ENCODE measurements around the gene SMPD3.

The SMPD3 gene

DNA sequence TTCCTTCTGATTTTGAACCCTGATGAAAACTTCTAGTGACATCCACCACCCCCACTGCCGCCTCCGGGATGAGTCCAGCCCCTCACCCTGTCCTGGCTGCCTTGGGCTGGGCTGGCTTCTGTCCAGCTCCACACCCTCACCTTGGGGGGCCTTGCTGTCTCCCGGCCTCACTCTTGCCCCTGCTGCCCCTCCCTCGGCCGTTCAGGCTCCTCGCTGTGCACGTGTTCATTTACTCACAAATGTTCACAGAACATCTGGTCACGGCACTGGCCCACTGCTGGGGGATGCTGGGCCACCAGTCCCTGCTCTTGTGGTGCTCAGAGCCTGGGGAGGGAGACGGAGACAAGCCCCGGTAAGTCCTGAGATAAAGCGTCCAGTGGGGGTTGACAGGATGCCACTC lies 96.8 kb downstream of the SMPD3 start:
- no peak for DNase-seq

DNA sequence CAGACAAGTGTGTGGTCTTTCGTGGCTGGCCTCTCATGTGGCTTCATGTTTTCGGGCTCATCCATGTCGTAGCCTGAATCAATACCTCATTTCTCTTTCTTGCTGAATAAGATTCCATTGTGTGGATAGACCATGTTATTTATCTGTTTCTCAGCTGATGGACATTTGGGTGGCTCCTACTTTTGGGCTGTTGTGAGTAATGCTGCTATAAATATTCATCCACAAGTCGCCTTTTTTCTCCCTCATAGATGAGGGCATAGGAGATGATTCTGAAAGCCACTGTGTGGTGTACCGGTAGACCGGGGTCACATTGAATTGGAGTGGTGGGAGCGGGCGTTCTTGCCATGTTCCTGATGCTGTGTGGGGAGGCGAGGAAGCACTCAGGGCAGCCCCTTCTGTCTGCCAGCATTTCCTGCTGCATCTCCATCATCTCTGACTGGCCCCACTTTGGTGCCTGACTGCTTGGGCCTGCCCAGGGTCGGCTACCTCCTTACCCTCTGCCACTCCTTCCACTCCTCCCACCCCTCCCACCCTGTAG lies 97.4 kb downstream of the SMPD3 start:
- no peak for DNase-seq

DNA sequence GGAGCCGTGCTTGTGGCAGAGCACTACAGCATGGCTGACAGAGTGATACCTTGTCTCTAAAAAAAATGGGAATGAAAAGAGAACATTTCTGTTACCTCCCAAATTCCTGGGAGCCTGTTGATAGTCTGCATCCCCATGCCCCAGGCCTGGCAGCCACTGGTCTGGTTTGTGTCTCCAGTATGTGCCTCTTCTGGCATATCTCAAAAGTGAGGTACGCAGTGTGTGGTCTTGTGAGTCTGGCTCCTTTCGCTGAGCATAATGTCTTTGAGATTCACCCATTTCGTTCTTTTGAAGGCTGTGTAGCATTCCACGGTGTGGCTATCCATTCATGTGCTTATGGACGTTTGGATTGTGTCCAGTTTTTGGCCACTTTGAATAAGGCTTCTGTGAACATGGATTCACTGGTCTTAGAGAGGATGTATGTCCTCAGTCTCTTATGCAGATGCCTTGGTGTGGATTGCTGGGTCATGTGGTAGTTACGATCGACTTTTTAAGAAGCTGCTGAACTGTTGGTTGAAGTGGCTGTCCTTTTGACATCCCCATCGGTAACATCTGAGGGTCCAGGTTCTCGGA lies 98.4 kb downstream of the SMPD3 start:
- no peak for DNase-seq

DNA sequence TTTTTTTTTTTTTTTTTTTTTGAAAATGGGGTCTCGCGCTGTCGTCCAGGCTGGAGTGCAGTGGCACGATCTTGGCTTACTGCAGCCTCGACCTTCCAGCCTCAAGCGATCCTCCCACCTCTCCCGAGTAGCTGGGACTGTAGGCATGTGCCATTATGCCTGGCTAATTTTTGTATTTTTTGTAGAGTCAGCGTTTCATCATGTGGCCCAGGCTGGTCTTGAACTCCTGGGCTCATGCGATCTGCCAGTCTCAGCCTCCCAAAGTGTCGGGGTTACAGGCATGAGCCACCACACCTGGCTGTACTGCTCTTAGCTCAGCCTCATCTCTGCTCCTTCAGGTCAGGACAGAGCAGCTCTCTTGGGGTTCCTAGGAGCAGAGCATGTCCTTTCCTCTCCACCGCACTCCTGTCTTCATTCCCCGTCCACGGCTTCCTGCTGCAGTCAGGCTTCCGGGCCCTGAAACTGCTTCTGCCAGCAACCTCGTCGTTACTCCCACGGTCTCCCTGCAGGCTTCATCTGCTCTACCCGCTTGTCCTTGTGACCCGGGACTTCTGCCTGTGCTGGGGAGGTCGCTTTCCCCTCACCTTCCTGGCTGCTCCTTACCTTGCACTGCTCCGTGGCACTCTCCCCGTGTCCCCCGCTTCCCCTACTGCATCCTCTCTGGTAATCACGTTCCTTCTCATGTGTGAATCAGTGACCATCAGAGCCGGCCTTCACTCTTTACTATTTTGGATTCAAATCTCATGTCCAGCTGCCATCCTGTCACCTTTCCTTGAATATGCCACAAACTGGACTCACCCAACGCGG lies 99.5 kb downstream of the SMPD3 start:
- no peak for DNase-seq

DNA sequence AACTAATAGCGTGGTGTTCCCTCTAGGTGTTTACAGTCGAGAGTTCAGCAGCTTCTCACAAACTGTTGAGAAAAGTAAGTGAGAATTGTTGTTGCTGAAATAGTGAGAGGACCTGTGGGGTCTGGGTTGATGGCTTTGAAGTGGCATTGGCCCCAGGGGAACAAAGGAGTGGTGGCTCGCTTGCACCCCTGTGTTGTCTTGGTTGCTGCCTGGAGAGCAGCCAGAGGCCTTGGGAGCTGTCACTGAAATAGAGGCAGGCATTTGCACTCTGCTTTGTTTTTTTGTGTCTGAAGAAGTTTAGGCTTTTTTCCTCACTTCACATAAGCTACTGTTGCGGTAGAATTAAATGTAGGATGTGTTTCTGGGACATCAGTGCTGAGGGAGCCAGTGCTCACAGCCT lies 100.7 kb downstream of the SMPD3 start:
- DNase-seq, result no peak

DNA sequence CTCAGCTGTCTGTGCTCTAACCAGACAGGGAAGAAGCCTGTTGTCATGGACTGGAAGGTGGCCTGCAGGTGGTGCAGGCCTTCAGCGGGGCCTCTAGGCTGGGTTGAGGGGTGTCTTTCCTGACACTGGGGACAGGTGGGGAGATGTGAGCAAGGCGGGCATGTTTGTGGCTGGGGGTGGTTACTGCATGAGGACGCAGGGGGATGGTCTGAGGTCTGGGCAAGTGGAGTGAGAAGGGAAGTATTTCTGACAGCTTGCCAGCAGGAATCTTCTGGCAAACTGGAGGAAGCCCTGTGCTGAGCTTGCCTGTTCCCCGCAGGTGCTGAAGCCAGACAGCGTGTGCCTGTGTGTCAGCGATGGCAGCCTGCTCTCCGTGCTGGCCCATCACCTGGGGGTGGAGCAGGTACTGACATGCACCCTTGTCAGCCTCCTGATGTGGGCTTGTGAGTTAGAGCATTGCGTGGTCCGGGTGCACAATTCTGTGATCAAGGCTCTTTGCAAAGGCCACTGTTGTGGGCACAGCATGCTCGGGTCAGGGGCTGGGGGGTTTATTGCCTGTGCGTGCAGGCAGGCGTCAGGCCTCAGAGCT lies 101.3 kb downstream of the SMPD3 start:
- DNase-seq, result no peak

DNA sequence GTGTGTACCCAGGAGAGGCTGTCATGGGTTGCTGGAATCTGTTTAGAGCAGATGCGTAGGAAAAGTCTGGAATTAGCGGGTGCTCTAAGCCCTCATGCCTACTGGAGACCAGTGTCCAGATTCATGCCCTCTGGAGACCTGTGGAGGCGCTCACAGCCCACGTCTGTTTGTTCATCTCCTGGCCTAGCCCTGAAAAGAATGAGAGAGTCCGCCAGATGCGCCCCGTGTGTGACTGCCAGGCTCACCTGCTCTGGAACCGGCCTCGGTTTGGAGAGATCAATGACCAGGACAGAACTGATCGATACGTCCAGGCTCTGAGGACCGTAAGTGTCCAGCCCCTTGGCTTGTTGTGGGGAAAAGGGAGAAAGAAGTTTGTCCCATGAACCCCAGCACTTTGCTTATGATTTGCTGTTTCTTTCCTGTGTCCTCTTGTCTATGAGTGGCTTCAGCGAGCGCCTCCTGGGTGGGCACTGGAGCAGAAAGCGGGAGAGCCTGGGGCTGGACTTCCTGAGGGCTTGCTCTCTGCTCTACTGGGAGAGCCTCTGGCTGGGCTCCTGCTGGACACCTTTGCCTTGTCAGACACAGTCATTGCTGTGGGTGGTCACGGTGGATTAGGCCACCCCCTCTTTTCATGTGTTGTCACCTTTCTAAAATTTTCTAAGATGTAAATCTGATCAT lies 102.2 kb downstream of the SMPD3 start:
- DNase-seq, result no peak

DNA sequence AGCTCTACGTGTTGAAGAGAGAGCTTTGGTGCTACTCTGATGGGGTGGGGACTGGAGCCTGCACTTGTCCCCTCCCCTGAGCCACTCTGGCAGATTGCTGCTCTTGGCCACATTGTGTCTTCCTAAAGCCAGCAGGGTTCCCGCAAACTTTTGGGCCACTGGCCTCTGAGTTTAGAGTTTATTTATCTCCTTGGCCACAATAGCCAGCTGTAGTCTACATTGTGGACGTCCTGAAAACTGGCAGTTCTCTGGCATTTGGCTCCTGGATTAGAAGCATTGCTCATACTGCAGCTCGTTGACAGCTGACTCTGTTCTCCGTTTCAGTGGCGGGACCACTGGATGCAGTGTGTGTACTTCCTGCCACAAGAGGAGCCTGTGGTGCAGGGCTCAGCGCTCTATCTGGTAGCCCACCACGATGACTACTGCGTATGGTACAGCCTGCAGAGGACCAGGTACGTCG lies 102.9 kb downstream of the SMPD3 start:
- no peak for DNase-seq

DNA sequence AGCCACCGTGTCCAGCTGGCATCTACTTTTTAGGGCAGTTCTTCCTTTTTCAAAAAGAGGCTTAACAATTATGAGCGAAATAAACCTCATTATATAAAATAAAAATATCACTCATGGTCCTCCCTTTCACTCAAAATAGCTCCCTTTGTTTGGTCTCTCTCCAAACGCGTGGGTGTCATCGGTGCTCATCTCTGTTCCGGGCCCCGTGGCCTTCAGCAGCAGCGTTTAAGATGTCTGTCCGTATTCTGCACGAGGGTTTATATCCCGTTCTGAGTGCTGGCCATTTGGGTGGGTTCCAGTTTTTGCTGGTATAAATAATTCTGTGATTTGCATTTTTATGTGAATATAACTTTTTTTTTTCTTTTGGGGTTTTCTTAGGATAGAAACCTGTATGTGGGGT lies 104.1 kb downstream of the SMPD3 start:
- no peak for DNase-seq

DNA sequence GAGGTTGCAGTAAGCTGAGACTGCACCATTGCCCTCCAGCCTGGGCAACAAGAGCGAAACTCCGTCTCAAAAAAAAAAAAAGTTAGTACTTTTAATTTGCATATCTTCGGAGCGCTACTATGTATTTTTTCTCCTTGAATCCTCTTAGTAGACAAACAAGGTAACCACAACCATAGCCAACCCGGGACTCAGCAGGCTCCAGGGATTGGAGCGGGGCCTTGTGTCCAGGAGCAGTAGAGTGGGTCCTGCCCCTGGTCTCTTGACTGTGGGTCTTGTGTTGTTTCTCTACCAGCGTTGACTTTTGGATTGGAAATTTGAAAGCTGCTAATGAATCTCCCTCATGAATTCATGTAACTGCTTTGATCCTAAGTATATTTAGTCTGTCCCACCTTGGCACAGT lies 105.2 kb downstream of the SMPD3 start:
- no peak for DNase-seq

DNA sequence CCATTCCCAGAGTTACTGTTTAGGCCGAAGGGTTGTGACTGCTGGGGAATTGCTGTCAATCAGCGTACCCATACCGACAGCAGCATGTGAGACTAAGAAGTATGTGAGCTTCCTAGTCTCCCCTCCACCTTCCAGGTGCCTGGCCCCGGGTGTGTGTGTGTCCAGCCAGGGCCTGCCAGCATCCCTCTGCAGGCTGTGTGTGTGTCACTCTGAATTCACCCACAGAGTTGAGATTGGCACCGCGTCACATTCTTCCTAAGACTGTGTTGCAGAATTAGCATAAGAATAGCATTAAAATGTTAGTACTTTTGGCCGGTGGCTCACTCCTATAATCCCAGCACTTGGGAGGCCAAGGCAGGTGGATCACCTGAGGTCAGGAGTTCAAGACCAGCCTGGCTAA lies 105.7 kb downstream of the SMPD3 start:
- no peak for DNase-seq

DNA sequence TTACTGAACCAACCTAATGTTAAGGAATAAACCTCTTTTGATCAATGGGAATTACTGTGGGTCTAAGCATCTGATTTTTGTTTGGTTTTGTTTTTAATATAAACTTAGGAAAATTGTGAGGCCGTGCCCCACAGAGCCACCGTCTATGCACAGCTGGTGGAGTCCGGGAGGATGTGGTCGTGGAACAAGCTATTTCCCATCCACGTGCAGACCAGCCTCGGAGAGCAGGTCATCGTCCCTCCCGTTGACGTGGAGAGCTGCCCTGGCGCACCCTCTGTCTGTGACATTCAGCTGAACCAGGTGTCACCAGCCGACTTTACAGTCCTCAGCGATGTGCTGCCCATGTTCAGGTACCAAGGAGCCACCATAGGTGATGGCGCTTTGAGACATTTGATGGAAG lies 109.1 kb downstream of the SMPD3 start:
- DNase-seq, result no peak

DNA sequence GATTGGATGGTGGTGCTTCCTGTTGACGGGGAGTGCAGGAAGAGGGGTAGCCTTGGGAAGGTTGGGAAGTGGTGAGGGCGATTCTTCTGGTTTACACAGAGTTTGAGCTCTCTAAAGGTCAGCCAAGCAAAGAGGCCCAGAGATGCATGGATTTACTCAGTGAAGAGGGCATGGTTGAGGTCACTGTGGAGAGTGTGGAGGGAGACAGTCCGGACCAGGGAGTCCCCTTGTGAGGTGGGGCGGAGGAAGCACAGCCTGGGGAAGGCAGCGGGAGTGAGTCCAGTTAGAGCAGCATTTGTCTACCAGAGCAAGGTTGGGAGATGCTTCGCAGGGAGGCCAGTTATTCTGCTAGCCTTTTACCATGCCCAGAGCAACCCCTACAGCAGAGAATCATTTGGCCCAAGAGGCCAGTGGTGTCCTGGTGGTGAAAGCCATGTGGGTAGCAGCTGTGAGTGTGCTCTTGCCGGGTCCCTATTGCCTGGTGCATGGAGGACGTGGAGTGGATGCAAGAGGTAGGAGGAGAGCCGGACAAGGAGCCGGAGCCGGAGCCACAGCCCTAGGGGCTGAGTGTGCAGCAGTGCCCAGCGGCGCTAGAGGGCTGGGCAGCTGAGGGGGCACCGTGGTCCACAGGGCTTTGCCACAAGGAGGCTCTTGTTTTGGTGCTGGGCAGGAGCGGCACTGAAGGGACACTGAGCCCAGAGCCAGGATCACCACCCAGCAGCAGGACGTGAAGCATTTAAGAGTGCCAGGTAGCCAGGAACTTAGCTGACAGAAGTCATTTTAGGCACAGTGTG lies 109.8 kb downstream of the SMPD3 start:
- no peak for DNase-seq

DNA sequence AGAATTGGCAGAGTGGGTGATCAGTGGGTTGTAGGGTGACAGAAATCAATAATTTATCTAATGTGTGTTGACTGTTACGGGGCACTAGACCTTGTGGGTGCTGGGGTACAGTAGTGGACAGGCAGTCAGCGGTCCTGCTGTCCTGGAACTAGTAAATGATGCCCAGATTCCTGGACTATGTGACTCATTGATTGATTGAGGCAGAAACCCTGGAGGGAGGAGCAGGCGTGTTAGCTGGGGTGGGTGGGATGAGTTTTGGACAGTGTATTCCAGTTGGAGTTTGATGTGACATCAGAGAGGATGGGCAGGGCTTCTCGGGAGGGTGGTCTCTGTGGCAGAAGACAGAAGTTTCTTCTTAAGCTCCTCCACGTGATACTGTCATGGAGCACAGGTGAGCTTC lies 113.1 kb downstream of the SMPD3 start:
- no peak for DNase-seq

DNA sequence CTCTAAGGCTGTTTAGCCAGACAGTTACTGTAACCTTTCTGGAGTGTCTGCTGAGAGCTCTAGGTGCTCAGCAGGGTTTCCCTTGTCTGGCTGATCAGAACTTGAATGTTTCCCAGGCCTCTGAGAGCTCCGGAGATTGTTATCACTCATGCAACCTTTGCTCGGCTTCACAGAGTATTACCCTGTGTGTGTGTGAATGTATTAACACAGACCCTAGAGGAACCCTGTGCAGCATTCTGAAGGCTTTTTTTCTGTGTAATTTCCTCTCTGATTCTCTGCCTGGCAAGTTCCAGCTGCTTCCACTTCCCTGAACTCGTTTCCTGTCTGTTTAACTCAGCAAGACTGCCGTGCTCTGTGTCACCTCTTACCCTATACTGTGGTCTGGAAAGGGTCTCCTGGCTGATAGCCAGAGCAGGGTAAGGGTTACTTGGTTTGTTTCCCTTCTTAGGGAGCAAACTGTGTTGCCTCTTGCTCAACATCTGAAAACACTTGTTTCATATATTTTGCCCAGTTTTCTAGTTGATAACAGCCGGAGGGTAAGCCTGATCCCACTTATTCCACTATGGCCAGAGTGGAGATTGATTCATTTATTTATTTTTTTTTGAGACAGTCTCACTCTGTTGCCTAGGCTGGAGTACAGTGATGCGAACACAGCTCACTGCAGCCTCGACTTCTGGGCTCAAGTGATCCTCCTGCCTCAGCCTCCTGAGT lies 115.7 kb downstream of the SMPD3 start:
- peak; percentile 5 to 98 for DNase-seq

DNA sequence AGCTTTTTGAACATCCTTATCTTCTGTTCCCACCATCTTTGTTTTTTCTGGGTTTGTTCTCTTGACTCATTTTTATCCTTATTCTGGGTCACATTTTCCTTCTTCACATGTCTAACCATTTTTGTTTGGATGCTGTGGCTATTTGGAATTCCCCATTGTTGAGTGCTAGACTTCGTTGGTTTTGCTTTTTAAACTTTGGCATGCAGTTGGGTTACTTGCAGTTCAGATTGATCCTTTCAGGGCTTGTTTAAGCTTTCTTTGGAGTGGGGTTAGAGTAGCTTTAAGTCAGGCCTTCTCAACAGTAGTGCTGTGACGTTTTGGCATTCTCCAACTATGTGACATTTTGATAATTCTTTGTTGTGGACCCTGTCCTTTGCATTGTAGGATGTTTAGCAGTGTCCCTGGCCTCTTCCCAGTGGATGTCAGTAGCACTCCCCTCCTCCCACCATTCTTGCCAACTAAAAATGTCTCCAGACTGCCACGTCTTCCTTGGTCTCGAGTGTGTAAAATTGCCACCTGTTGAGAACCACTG lies 116.4 kb downstream of the SMPD3 start:
- no peak for DNase-seq

DNA sequence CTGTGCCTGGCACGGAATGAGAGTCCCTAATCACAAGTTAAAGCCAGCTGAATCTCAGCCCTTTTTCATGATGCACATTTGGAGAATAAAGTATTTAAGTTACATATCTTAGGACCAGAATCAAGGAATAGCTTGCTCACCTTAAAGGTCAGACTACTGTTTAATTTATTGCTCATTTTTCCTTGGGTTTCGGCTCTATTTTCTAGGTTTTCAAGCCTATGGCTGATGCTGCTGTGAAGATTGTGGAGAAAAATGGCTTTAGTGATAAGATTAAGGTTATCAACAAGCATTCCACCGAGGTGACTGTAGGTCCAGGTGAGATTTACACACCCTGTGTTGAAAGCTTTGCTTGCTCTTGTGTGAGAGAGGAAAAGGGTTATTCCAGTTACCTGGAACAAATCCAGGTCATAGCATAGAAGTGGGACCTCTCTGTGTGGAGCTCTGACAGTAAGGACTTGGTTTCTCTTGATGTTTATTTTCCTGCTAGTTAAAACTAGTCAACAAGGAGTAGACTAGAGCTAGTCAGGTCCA lies 119.4 kb downstream of the SMPD3 start:
- no peak for DNase-seq

DNA sequence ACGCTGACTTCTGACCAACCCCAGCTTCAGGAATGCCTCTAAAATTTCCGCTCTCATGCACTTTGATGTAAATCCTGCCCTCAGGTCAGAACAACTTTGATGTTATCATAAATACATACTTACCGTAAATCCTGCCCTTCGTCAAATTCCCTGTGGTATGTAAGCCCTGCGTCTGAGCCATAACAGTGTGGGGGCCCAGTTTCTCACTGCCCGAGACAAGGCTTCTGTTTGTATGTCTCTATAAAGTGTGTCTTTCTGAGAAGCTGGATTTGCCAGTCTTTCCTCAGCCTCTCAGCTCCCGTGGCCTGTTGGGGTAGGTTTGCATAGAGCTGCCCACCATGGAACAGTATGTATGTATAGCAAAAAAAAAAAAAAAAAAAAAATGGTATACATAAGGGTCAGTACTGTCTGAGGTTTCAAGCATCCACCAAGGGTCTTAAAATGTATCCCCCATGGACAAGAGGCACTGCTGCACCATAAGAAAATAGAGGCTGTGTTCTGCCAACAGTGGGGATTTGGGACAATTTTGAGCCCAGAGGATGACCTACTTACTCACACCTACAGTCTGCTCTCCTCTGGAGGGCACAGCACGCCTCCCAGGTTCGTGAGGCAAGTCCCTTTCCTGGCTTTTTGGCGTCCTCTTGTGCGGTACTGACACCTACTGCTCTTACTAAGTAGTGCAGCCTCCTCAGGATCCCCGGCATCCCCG lies 120.0 kb downstream of the SMPD3 start:
- DNase-seq, result peak; percentile 31 to 75

DNA sequence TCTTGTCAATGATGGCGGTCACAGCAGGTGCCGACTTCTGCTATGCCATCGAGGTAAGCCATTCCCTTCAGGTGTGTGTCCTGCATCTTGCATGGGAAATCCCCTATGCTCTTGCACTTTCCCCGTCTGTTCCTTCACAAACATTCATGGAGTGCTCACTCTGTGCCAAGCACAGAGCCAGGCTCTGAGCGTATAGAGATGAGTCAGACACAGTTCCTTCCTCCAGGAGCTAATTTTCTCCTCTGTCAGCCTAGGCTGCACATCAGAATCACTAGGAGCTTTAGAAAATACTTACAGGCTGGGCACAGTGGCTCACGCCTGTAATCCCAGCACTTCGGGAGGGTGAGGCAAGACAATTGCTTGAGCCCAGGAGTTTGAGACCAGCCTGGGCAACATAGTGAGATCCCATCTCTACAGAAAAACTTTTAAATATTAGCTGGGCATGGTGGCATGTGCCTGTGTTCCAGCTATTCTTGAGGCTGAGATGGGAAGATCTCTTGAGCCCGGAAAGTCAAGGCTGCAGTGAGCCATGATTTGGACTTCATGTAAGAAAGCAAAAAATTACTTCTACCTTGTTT lies 123.4 kb downstream of the SMPD3 start:
- no peak for DNase-seq

DNA sequence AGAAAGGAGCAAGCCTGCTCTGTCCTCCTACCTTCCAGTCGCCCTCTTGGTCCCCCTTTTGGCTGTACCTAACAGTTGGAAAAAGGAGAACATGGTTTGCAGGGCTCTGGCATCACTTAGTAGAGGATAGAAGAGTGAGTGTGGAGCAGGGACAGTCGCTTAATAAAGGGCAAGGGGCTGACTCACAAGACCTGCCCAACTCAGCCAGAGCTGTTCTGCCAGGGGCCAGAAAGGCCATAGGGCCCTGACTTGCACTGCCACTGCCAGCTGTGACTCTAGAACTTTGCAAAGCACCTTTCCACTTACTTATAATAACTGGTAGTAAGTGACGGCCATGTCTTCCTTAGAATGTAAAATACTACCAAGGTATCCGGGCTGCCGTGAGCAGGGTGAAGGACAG lies 124.0 kb downstream of the SMPD3 start:
- no peak for DNase-seq

Measured in bone marrow (tissue), 2 donors.